ENCODE data around the gene ITCH.

DNA sequence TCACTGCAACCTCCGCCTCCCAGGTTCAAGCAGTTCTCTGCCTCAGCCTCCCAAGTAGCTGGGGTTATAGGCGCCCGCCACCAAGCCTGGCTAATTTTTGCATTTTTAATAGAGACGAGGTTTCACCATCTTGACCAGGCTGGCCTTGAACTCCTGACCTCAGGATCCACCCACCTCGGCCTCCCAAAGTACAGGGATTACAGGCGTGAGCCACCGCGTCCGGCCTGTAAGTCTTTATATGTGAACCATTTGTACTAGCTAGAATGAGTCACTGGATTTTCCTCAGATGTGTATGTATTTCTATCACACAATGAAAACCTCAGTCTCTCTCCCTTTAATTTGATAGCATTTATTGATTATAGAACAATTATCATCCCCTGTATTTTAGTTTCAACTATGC is 34.0 kb downstream of the ITCH start:
- no peak for TF ChIP-seq POLR2A (IDR thresholded peaks at IDR 0.05)
- TF ChIP-seq, protein P1, sequence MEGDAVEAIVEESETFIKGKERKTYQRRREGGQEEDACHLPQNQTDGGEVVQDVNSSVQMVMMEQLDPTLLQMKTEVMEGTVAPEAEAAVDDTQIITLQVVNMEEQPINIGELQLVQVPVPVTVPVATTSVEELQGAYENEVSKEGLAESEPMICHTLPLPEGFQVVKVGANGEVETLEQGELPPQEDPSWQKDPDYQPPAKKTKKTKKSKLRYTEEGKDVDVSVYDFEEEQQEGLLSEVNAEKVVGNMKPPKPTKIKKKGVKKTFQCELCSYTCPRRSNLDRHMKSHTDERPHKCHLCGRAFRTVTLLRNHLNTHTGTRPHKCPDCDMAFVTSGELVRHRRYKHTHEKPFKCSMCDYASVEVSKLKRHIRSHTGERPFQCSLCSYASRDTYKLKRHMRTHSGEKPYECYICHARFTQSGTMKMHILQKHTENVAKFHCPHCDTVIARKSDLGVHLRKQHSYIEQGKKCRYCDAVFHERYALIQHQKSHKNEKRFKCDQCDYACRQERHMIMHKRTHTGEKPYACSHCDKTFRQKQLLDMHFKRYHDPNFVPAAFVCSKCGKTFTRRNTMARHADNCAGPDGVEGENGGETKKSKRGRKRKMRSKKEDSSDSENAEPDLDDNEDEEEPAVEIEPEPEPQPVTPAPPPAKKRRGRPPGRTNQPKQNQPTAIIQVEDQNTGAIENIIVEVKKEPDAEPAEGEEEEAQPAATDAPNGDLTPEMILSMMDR (IDR thresholded peaks at IDR 0.05): no peak

All from body of pancreas (tissue), 4 donors.